MM.1S (cell line): ENCODE data around the gene MYF5.

Experiments used
- DNase-seq: peaks from one replicate; pipeline ENCODE4 v3.0.0-alpha.2; 2015
- H2AFZ ChIP-seq: fragments of 300-600 bp; sonication (generic); 2 replicates; pipeline ENCODE4 v1.6.0; 2016; ENCODE audit warnings: antibody characterized with exemption, low read length
- H3F3A ChIP-seq: fragments of 300-600 bp; sonication (generic); 2 replicates; pipeline ENCODE4 v1.6.1; 2016; ENCODE audit warnings: mild to moderate bottlenecking, antibody characterized with exemption, low read length, moderate library complexity, mixed read lengths; ENCODE audit not compliant: insufficient read depth
- H3K27ac ChIP-seq: fragments of 300-600 bp; sonication (generic); 2 replicates; pipeline ENCODE4 v1.5.1; 2016; ENCODE audit warnings: mild to moderate bottlenecking, low read length
- H3K27me3 ChIP-seq: fragments of 300-600 bp; sonication (generic); replicated peaks from 2 replicates; pipeline ENCODE4 v1.6.0; 2016; ENCODE audit warnings: low read length; ENCODE audit not compliant: insufficient read depth
- H3K36me3 ChIP-seq: fragments of 300-600 bp; sonication (generic); replicated peaks from 2 replicates; pipeline ENCODE4 v1.6.1; 2016; ENCODE audit warnings: mild to moderate bottlenecking, low read length, mixed read lengths; ENCODE audit not compliant: insufficient read depth
- H3K4me1 ChIP-seq: fragments of 300-600 bp; sonication (generic); 2 replicates; pipeline ENCODE4 v1.6.1; 2016; ENCODE audit warnings: low read length, mixed read lengths
- H3K4me2 ChIP-seq: fragments of 300-600 bp; sonication (generic); 2 replicates; pipeline ENCODE4 v1.6.0; 2016; ENCODE audit warnings: low read depth, low read length
- H3K4me3 ChIP-seq: fragments of 300-600 bp; sonication (generic); 2 replicates; pipeline ENCODE4 v1.5.1; 2016; ENCODE audit warnings: low read length, mixed read lengths
- H3K79me2 ChIP-seq: fragments of 300-600 bp; sonication (generic); 2 replicates; pipeline ENCODE4 v1.6.1; 2016; ENCODE audit warnings: mixed run types, low read length, mixed read lengths
- H3K9ac ChIP-seq: fragments of 300-600 bp; sonication (generic); 2 replicates; pipeline ENCODE4 v1.6.1; 2016; ENCODE audit warnings: low read length, mixed read lengths
- H3K9me2 ChIP-seq: fragments of 300-600 bp; sonication (generic); replicated peaks from 2 replicates; pipeline ENCODE4 v1.6.1; 2016; ENCODE audit warnings: mild to moderate bottlenecking, low read length, mixed read lengths; ENCODE audit not compliant: insufficient read depth
- H3K9me3 ChIP-seq: fragments of 300-600 bp; sonication (generic); replicated peaks from 2 replicates; pipeline ENCODE4 v1.6.1; 2016; ENCODE audit warnings: mild to moderate bottlenecking, low read length, mixed read lengths; ENCODE audit not compliant: insufficient read depth
- H4K20me1 ChIP-seq: fragments of 300-600 bp; sonication (generic); 2 replicates; pipeline ENCODE4 v1.6.1; 2016; ENCODE audit warnings: mild to moderate bottlenecking, low read length, moderate library complexity, mixed read lengths; ENCODE audit not compliant: insufficient read depth
- CTCF ChIP-seq: fragments of 300-600 bp; sonication (generic); IDR thresholded peaks from 2 replicates; pipeline ENCODE4 v1.5.1; 2016; ENCODE audit warnings: antibody characterized with exemption, low read length, mixed read lengths
- EZH2 ChIP-seq: fragments of 300-600 bp; sonication (generic); optimal IDR thresholded peaks from 2 replicates; pipeline ENCODE3; 2017; ENCODE audit warnings: low read depth, mild to moderate bottlenecking, antibody characterized with exemption, low read length, mixed read lengths
- EZH2phosphoT487 ChIP-seq: fragments of 300-600 bp; sonication (generic); IDR thresholded peaks from 2 replicates; pipeline ENCODE4 v1.6.1; 2018; ENCODE audit warnings: antibody characterized with exemption, low read length

Gene MYF5

GRCh38 chr12:80690513-80690912, 26.2 kb upstream of the MYF5 start:
- DNase-seq: no peak
- H3K4me2 ChIP-seq: no peak overlapping the region
- no peaks in the 10 kb centered on the region for H3K36me3 ChIP-seq
- H2AFZ ChIP-seq: no peak overlapping the region
- no peaks in the 10 kb centered on the region for H3K4me1 ChIP-seq
- TF ChIP-seq EZH2 (no peak), EZH2phosphoT487 (no peak), CTCF (no peak)
- no peaks in the 10 kb centered on the region for H4K20me1 ChIP-seq
- no peaks in the 10 kb centered on the region for H3F3A ChIP-seq
- no peaks in the 10 kb centered on the region for H3K9me3 ChIP-seq
- H3K9me2 ChIP-seq: no peaks in the 10 kb centered on the region
- H3K27me3 ChIP-seq: no peaks in the 10 kb centered on the region
- H3K79me2 ChIP-seq: no peaks in the 10 kb centered on the region
- H3K27ac ChIP-seq: no peak overlapping the region
- H3K9ac ChIP-seq: no peak overlapping the region
- no peak overlapping the region for H3K4me3 ChIP-seq

- no peaks in the 10 kb centered on the region for H3K4me1 ChIP-seq
- no peaks in the 10 kb centered on the region for H3K27me3 ChIP-seq
- no peaks in the 10 kb centered on the region for H3K9me3 ChIP-seq
- no peak overlapping the region for H3K27ac ChIP-seq
- H3K9me2 ChIP-seq: no peaks in the 10 kb centered on the region
- no peak overlapping the region for H3K4me3 ChIP-seq
- no peaks in the 10 kb centered on the region for H3K79me2 ChIP-seq
- no peak for DNase-seq
- H3K4me2 ChIP-seq: no peak overlapping the region
- TF ChIP-seq EZH2phosphoT487 (no peak), EZH2 (no peak), CTCF (no peak)
- H3K36me3 ChIP-seq: no peaks in the 10 kb centered on the region
- no peak overlapping the region for H2AFZ ChIP-seq
- no peaks in the 10 kb centered on the region for H4K20me1 ChIP-seq
- no peak overlapping the region for H3K9ac ChIP-seq
- H3F3A ChIP-seq: no peaks in the 10 kb centered on the region
Observed at GRCh38 chr12:80692114-80692513, 24.6 kb upstream of the MYF5 start.

GRCh38 chr12:80697270-80697887, 19.3 kb upstream of the MYF5 start:
- no peak overlapping the region for H3K9ac ChIP-seq
- H4K20me1 ChIP-seq: no peaks in the 10 kb centered on the region
- peaks cover 3% of the 10 kb centered on the region; the same call in 1 of the 2 replicates for H3K4me1 ChIP-seq
- H3K9me3 ChIP-seq: no peaks in the 10 kb centered on the region
- no peak overlapping the region for H3K4me3 ChIP-seq
- no peak for TF ChIP-seq EZH2
- no peak for TF ChIP-seq EZH2phosphoT487
- no peak for TF ChIP-seq CTCF
- no peak for DNase-seq
- no peaks in the 10 kb centered on the region for H3K36me3 ChIP-seq
- no peaks in the 10 kb centered on the region for H3K9me2 ChIP-seq
- no peaks in the 10 kb centered on the region for H3K27me3 ChIP-seq
- H3K79me2 ChIP-seq: no peaks in the 10 kb centered on the region
- no peak overlapping the region for H3K27ac ChIP-seq
- no peak overlapping the region for H3K4me2 ChIP-seq
- H3F3A ChIP-seq: peaks cover 2% of the 10 kb centered on the region; the same call in 1 of the 2 replicates
- no peak overlapping the region for H2AFZ ChIP-seq
